Gastrocnemius medialis (tissue), 4 donors: Measurements from ENCODE around the gene CFP.

Source experiments
- POLR2A ChIP-seq, 2 donors: fragments of 450-650 bp; IDR thresholded peaks; one replicate each; pipeline ENCODE4 v1.6.1; 2017; ENCODE audit warnings: antibody characterized with exemption in 2 of 2, mild to moderate bottlenecking in 2 of 2, moderate library complexity in 2 of 2
- TF ChIP-seq, protein P1 (sequence below), 5 experiments: fragments of 450-650 bp in 3 of 5; fragments of 200-600 bp in 2 of 5; sonication (generic) in 2 of 5; IDR thresholded peaks in 4 of 5; conservative IDR thresholded peaks in 1 of 5; 1 replicate in 4 of 5; 2 replicates in 1 of 5; pipeline ENCODE4 v1.5.1; 2016 to 2019; ENCODE audit warnings: antibody characterized with exemption in 5 of 5, mild to moderate bottlenecking in 3 of 5, moderate library complexity in 3 of 5

- TF ChIP-seq, protein P1, sequence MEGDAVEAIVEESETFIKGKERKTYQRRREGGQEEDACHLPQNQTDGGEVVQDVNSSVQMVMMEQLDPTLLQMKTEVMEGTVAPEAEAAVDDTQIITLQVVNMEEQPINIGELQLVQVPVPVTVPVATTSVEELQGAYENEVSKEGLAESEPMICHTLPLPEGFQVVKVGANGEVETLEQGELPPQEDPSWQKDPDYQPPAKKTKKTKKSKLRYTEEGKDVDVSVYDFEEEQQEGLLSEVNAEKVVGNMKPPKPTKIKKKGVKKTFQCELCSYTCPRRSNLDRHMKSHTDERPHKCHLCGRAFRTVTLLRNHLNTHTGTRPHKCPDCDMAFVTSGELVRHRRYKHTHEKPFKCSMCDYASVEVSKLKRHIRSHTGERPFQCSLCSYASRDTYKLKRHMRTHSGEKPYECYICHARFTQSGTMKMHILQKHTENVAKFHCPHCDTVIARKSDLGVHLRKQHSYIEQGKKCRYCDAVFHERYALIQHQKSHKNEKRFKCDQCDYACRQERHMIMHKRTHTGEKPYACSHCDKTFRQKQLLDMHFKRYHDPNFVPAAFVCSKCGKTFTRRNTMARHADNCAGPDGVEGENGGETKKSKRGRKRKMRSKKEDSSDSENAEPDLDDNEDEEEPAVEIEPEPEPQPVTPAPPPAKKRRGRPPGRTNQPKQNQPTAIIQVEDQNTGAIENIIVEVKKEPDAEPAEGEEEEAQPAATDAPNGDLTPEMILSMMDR (IDR thresholded peaks at IDR 0.05 in 4 of 5, conservative IDR thresholded peaks at IDR 0.05 in 1 of 5), result no peak
- TF ChIP-seq POLR2A (IDR thresholded peaks at IDR 0.05), result no peak
Measured at GRCh38 chrX:47573341-47574075, 56.2 kb downstream of the CFP start.
